NB4 (cell line): ENCODE results near the gene PFKFB3.

Experiments used
- CTCF ChIP-seq: IDR thresholded peaks from one replicate; pipeline ENCODE4 v1.5.1; 2012; ENCODE audit warnings: low read depth, low read length
- POLR2A ChIP-seq: IDR thresholded peaks from 2 replicates; pipeline ENCODE4 v1.6.1; 2011; ENCODE audit warnings: mild to moderate bottlenecking; ENCODE audit not compliant: insufficient read length; ENCODE audit errors: extremely low read depth

GRCh38 chr10:6282454-6282958, 79.8 kb downstream of the PFKFB3 start:
- TF ChIP-seq POLR2A: no peak
- TF ChIP-seq CTCF: no peak
